Forelimb muscle (tissue), 1 donor: ENCODE measurements around the gene CC2D1A. TPM values are rescaled to one million over a fixed set of nuclear protein-coding genes. Genes with fewer than 3 reads are reported as not detected.

ENCODE experiments used
- DNase-seq: peaks from one replicate; pipeline ENCODE4 v3.0.0-alpha.2; 2013; ENCODE audit warnings: low read depth
- polyA plus RNA-seq: library from polyadenylated mRNA; unstranded; fragments of 120-200 nt; gene quantifications from one replicate; pipeline ENCODE4 v1.2.1, GENCODE V29; 2013; ENCODE audit not compliant: insufficient read length

The CC2D1A gene
- polyA plus RNA-seq, 1 donor, result 13.2 TPM

- no peak for DNase-seq
Measured at GRCh38 chr19:13937479-13938300, 31.7 kb downstream of the CC2D1A start.

DNA sequence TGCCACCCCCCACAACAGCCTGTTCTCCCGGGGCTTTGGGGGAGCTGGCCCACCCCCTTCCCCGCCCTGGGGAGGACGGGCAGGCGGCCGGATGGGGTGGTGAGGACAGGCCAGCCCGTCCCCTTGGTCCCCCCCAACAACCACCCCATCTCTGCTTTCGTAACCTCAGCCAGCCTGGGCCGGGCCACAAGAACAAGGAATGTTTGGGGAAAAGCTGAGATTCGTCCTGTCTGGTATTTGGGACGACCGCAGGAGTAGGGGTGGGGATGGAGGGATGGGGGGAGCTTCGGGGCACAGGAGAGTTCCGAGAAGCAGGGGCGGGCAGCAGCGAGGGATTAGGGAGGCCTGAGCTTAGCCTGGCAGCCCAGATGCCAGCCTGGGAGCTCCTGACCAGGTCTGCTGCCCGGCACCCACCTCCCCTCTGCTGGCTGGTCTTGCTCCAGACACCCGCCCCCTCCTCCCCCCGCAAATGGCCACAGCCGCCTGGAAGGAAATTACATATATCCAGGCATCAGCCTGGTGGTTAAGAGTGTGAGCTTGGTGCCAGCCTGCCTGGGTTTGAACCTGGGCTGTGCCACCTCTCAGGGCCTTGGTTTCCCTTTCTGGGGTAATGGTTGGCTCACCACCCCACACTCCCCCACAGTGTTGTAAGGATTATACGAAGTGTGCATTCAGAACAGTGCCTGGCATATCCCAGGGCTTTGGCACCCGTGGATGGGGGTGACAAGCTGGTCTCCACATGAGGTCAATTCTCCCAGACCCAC lies 32.5 kb downstream of the CC2D1A start, which contains the start of gene PODNL1:
PODNL1 (minus strand) TSS at position 117 of the 764 bp plus-strand sequence. CDS start 236 bp downstream, outside the sequence.
- no peak for DNase-seq

GRCh38 chr19:13942023-13942684 lies 36.2 kb downstream of the CC2D1A start:
- no peak for DNase-seq

GRCh38 chr19:13946414-13946813 lies 40.4 kb downstream of the CC2D1A start:
- no peak for DNase-seq

GRCh38 chr19:13951043-13951442 lies 45.0 kb downstream of the CC2D1A start:
- no peak for DNase-seq

DNA sequence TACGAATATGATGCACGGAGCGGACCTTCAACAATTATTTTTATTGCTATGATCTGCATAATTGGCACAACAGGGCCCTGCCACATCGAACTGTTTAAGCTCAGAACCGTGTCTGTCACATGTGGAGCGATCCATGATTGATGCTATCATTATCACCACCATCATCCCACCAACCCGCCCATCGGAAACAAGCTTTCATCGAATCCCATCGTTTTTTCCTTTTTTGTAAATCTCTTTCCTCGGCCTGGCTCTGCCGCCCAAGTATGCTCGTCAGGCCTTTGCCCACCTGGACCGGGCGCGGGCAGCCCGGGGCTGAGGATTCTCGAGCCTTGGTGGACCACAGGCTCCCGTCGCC lies 45.8 kb downstream of the CC2D1A start:
- DNase-seq, result no peak

DNA sequence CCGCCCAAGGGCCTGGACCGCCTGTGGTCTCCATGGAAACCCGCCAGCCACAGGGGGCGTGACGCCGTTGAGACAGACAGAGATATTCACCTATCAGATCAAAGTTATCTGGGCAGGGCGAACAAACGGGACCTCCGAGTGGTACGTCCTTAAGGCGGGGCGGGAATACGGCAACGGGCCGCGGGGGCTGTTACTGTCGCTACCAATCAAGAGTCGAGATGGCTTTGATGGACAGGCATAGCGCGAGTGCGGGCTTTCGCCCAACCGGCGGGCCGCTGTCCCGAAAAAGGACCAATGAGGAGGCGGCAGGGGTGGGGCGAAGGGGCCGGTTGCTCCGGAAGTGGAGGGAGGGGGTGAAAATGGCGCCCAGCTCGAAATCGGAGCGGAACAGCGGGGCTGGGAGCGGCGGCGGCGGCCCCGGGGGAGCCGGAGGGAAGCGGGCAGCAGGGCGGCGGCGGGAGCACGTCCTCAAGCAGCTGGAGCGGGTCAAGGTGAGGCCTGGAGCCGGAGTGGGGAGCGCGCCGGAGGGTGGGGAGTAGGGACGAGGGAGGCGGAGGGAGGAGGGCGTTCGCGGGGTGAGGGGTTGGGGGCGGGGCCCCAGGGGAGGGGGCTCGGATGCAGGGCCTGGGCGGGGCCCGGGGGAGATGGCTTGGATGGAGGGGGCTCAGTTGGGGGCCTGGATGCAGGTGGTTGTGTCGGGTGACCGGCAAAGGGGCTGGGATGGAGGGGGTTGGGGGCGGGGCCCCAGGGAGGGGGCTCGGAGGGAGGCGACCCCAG lies 46.3 kb downstream of the CC2D1A start, which contains the start of gene DCAF15:
DCAF15 (plus strand) TSS at position 356 of the 777 bp plus-strand sequence; CDS start at position 360, 4 bp downstream.
- DNase-seq, result peak; percentile 99

DNA sequence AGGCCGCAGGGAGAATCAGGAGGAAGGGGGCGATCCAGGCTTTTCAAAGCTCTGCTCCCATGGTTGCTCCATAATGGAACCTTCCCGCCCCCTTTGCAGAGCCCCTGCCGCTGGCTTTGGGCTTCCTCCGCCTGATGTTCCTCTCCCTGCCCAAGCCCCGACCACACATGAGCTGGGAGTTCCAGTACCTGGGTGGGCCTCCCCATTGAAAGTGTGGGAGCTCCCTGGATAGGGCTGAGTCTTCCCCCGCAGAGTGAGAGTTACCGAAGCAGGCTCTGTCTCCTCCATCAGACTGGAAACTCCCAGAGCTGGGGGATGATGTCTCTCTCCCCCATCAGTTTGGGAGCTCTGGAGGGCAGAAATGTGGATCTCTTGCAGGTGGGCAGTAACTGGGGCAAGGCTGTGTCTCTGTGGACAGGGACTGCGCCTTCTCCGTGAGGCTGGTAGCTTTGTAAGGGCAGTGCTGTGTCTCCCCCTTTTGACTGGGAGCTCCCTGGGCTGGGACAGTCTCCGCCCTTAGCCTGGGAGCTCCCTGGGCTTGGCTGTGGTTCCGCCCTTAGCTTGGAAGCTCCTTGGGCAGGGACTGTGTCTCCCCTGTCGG lies 47.0 kb downstream of the CC2D1A start:
- no peak for DNase-seq

GRCh38 chr19:13954185-13954584 lies 48.2 kb downstream of the CC2D1A start:
- no peak for DNase-seq

- no peak for DNase-seq
Measured at GRCh38 chr19:13955662-13956364, 49.8 kb downstream of the CC2D1A start.

- no peak for DNase-seq
Measured at GRCh38 chr19:13956365-13956744, 50.4 kb downstream of the CC2D1A start.

GRCh38 chr19:13957051-13957450 lies 51.0 kb downstream of the CC2D1A start:
- no peak for DNase-seq

DNA sequence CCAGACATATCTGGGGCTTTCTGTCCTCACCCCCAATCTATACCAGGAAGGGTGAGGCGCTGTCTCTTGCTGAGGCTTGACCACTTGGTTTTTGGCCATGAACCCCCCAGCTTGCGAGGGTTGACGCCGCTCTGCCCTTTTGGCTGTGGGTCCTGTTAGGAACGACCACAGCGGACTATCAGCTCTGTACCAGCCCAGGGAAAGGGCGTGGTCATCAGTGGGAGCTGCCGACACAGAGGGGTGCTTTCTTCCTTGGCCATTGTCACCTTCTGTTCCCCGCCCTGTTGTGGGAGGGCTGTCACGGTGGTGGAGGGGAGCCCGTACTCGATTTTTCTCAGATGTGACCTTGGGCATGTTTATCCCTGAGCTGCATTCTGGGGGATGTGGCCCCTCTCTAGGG lies 52.0 kb downstream of the CC2D1A start:
- no peak for DNase-seq

DNA sequence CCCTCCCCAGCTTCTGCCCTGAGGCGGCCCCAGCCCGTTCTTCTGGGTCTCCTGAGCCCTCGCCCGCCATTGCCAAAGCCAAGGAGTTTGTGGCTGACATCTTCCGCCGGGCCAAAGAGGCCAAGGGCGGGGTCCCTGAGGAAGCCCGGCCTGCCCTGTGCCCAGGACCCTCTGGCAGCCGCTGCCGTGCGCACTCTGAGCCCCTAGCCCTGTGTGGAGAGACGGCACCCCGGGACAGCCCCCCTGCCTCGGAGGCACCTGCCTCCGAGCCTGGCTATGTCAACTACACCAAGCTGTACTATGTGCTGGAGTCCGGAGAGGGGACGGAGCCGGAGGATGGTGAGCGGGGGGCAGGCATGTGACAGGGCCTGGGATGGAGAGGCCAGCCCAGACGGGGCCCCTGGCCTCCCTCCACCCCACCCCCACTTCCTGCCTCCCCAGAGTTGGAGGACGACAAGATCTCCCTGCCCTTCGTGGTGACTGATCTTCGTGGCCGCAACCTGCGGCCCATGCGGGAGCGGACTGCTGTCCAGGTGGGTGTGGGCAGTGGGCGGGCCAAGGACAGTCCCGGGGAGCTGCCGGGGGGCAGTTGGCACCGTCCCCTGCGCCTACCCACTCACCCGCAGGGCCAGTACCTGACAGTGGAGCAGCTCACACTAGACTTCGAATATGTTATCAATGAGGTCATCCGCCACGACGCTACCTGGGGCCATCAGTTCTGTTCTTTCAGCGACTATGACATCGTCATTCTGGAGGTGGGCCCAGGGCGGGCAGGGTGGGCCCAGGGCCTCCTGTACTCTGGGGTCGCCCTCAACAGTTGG lies 53.4 kb downstream of the CC2D1A start:
- DNase-seq, result no peak

DNA sequence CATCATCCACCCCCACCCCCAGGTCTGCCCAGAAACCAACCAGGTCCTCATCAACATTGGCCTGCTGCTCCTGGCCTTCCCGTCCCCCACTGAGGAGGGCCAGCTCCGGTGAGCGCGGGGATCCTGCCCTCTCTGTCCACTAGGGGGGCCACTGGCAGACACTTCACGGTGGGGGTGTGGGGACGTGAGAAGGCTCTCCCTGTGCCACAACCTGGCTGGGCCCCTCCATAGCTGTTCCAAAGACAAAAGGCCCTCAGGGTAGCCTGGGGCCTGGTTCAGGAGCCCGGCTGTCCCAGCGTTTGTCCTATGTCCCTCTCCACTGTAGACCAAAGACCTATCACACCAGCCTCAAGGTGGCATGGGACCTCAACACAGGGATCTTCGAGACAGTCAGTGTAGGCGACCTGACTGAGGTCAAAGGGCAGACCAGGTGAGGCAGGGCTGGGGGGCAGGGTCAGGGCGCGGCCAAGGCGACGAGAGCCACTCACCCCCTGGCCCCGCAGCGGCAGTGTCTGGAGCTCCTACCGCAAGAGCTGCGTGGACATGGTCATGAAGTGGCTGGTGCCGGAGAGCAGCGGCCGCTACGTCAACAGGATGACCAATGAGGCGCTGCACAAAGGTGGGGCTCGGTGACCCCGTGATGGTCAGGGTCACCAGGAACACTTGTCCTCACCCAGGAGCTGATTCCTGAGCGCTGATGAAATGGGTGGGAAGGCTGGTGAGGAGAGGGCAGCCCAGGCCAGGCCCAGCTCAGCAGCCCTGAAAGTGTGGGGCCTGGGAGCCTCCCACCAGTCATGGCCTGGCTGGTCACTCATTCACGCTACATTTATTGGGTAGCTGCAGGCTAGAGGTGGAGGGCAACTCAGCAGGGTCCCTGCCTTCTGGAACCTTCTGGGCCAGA lies 54.2 kb downstream of the CC2D1A start:
- no peak for DNase-seq

DNA sequence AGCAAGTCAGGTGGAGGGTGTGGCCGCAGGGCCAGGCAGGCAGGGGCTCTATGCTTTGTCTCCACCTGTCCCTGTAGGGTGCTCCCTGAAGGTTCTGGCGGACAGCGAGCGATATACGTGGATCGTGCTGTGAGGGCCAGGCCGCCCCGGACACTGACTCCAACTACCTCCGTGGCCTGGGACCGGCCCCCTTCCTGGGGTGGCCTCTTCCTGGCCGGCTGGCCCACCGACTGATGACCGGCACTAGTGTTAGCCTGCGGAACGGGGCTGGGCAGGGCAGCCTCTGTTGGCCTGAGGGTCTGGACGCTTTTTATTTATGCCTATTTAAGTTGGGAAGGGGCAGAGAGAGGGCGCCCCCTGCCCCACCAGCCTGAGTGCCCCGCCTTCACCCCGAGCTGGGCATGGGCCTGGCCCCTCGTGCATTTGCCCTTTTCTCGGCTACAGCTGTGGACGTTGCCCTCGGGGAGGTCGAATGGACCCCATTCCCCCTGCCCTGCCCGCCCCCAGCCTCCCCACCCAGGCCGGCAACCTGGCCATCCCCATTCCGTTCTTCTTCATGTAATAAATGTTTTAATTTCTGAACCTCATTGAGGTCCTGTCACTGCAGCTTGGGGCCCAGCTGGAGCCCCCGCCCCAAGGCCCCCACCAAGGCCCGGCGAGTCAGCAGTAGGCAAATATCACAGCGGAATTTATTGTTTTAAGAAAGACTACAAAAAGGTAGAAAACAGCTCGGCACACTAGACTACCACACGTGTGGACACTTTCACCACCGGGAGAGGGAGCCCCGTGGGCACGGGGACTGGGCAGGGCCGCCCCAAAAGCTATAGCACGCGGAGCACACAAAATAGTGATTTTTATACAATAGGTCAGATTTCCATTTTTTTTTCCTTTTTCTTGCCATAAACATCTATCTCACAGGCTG lies 55.1 kb downstream of the CC2D1A start:
- no peak for DNase-seq
